Ovary (tissue), 3 donors: ENCODE data around the gene TBC1D12.
"Not testable (repeated sequence)": the region's sequence is repeated elsewhere in the genome, so short reads cannot be mapped to it uniquely, and the experiment has no call there.

Source experiments
- EP300 ChIP-seq: sonication (generic); formaldehyde crosslinking; IDR thresholded peaks from one replicate; pipeline ENCODE4 v1.6.1; 2017; ENCODE audit warnings: antibody characterized with exemption
- POLR2A ChIP-seq: fragments of 450-650 bp; IDR thresholded peaks from one replicate; pipeline ENCODE4 v1.6.1; 2017; ENCODE audit warnings: antibody characterized with exemption, mild to moderate bottlenecking, moderate library complexity
- TF ChIP-seq, protein P1 (sequence below), 3 donors: fragments of 450-650 bp in 2 of 3; fragments of 200-600 bp in 1 of 3; IDR thresholded peaks; one replicate each; pipeline versions ENCODE4 v1.5.1 to v1.8.0; 2016 to 2022; ENCODE audit warnings: antibody characterized with exemption in 3 of 3, mild to moderate bottlenecking in 1 of 3
- donor health status: DM: no; HTN: no; CAD: no.

DNA sequence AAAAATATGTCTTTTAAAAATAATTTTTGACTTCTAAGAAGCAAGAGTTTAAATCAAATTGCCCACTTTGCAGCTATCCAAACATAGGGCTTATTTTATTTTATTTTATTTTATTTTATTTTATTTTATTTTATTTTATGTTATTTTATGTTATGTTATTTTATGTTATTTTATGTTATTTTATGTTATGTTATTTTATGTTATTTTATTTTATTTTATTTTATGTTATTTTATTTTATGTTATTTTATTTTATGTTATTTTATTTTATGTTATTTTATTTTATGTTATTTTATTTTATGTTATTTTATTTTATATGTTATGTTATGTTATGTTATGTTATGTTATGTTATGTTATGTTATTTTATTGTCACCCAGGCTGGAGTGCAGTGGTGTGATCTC is 129.2 kb downstream of the TBC1D12 start:
- TF ChIP-seq, protein P1, sequence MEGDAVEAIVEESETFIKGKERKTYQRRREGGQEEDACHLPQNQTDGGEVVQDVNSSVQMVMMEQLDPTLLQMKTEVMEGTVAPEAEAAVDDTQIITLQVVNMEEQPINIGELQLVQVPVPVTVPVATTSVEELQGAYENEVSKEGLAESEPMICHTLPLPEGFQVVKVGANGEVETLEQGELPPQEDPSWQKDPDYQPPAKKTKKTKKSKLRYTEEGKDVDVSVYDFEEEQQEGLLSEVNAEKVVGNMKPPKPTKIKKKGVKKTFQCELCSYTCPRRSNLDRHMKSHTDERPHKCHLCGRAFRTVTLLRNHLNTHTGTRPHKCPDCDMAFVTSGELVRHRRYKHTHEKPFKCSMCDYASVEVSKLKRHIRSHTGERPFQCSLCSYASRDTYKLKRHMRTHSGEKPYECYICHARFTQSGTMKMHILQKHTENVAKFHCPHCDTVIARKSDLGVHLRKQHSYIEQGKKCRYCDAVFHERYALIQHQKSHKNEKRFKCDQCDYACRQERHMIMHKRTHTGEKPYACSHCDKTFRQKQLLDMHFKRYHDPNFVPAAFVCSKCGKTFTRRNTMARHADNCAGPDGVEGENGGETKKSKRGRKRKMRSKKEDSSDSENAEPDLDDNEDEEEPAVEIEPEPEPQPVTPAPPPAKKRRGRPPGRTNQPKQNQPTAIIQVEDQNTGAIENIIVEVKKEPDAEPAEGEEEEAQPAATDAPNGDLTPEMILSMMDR (IDR thresholded peaks at IDR 0.05), result not testable (repeated sequence)
- TF ChIP-seq POLR2A, EP300: not testable (repeated sequence)
